K562 (cell line): Measurements from ENCODE around the gene TMEM181. TPM values are rescaled to one million over a fixed set of nuclear protein-coding genes. Genes with fewer than 3 reads are reported as not detected.

Experiments
- ARHGAP35 ChIP-seq: fragments of 450-650 bp; IDR thresholded peaks from 2 replicates; pipeline ENCODE4 v1.6.1; 2018; ENCODE audit not compliant: partially characterized antibody
- BRD9 ChIP-seq: fragments of 450-650 bp; IDR thresholded peaks from 2 replicates; pipeline ENCODE4 v1.6.1; 2018; ENCODE audit warnings: low read depth; ENCODE audit not compliant: partially characterized antibody
- CC2D1A ChIP-seq: fragments of 450-650 bp; IDR thresholded peaks from 2 replicates; pipeline ENCODE4 v1.6.1; 2017; ENCODE audit warnings: mild to moderate bottlenecking
- CHAMP1 ChIP-seq: fragments of 450-650 bp; IDR thresholded peaks from 2 replicates; pipeline ENCODE4 v1.6.1; 2016; ENCODE audit warnings: mild to moderate bottlenecking
- ERF ChIP-seq: fragments of 450-650 bp; formaldehyde crosslinking; IDR thresholded peaks from 2 replicates; pipeline ENCODE4 v1.4.0; 2020; ENCODE audit warnings: mild to moderate bottlenecking, mixed read lengths
- HCFC1 ChIP-seq: IDR thresholded peaks from 2 replicates; pipeline ENCODE4 v1.6.1; 2012; ENCODE audit warnings: low read depth, low read length, improper control_type of control experiment
- HIVEP1 ChIP-seq: fragments of 250-450 bp; sonication (Bioruptor Pico); IDR thresholded peaks from 2 replicates; pipeline ENCODE4 v1.4.0; 2020; ENCODE audit warnings: mild to moderate bottlenecking
- HMG20A ChIP-seq: fragments of 450-650 bp; formaldehyde crosslinking; conservative IDR thresholded peaks from 2 replicates; pipeline ENCODE4 v1.4.0; 2020; ENCODE audit warnings: mild to moderate bottlenecking, mixed read lengths
- MEIS2 ChIP-seq: fragments of 450-650 bp; IDR thresholded peaks from 2 replicates; pipeline ENCODE4 v1.6.1; 2014; ENCODE audit warnings: mild to moderate bottlenecking; ENCODE audit not compliant: partially characterized antibody
- MYNN ChIP-seq, 2 experiments: sonication (generic); formaldehyde crosslinking in 1 of 2; IDR thresholded peaks; 2 replicates each; pipeline versions ENCODE4 v1.5.0 to v1.6.1; 2016 to 2020; ENCODE audit warnings: antibody characterized with exemption in 1 of 2, missing genetic modification reagents in 1 of 2
- NFYB ChIP-seq: IDR thresholded peaks from 2 replicates; pipeline ENCODE4 v1.6.1; 2011; ENCODE audit warnings: mild to moderate bottlenecking, moderate library complexity; ENCODE audit not compliant: insufficient read length; ENCODE audit errors: extremely low read depth
- PHF20 ChIP-seq: fragments of 450-650 bp; IDR thresholded peaks from 2 replicates; pipeline ENCODE4 v1.6.1; 2018; ENCODE audit not compliant: partially characterized antibody
- RAD51 ChIP-seq: fragments of 450-650 bp; IDR thresholded peaks from 2 replicates; pipeline ENCODE4 v1.7.1; 2016; ENCODE audit warnings: low read depth, mild to moderate bottlenecking, borderline replicate concordance
- SP1 ChIP-seq: sonication (generic); formaldehyde crosslinking; IDR thresholded peaks from 2 replicates; pipeline ENCODE4 v1.8.1; 2022; ENCODE audit warnings: mild to moderate bottlenecking, missing genetic modification reagents
- TEAD2 ChIP-seq: fragments of 450-650 bp; IDR thresholded peaks from 2 replicates; pipeline ENCODE4 v1.6.1; 2016; ENCODE audit warnings: missing genetic modification characterization, control low read depth, missing compliant biosample characterization
- ZNF280B ChIP-seq: fragments of 250-450 bp; sonication (Bioruptor Pico); IDR thresholded peaks from 2 replicates; pipeline ENCODE4 v1.5.1; 2021; ENCODE audit warnings: mild to moderate bottlenecking
- ZNF589 ChIP-seq: fragments of 200-800 bp; sonication (Bioruptor generic); IDR thresholded peaks from 2 replicates; pipeline ENCODE4 v1.6.1; 2016; ENCODE audit warnings: low read depth, missing genetic modification characterization, missing compliant biosample characterization
- ZNF740 ChIP-seq, 3 experiments: fragments of 200-800 bp in 1 of 3; sonication (Bioruptor generic) in 1 of 3; sonication (generic) in 1 of 3; formaldehyde crosslinking in 1 of 3; IDR thresholded peaks; 2 replicates each; pipeline versions ENCODE4 v1.6.1 to v1.8.0; 2016 to 2022; ENCODE audit warnings: mild to moderate bottlenecking in 2 of 3, missing compliant biosample characterization in 2 of 3, missing genetic modification characterization in 2 of 3, missing genetic modification reagents in 1 of 3
- polyA plus RNA-seq, 8 experiments: library from polyadenylated mRNA; depleted of rRNA in 4 of 8; stranded (reverse) in 5 of 8; unstranded in 3 of 8; fragments of >200 nt; fragmentation: Nextera tagmentation in 2 of 8; fragmentation: Illumina TruSeq in 1 of 8; extraction: Ambion mirVana in 2 of 8; extraction: Trizol in 1 of 8; gene quantifications; 2 replicates each; pipeline versions ENCODE4 v1.2.1 to v1.2.3, GENCODE V29; 2011 to 2014; ENCODE audit warnings: inconsistent platforms in 1 of 8, missing spikeins in 1 of 8
- total RNA-seq, 7 experiments: library from RNA; depleted of rRNA in 6 of 7; stranded (reverse); fragments of >200 nt in 6 of 7; fragmentation: Illumina TruSeq in 2 of 7; extraction: Trizol in 2 of 7; gene quantifications; 2 replicates each; pipeline versions ENCODE4 v1.2.1 to v1.2.3, GENCODE V29; 2011 to 2021; ENCODE audit warnings: low replicate concordance in 1 of 7
- TF ChIP-seq, protein P1 (sequence below): sonication (generic); formaldehyde crosslinking; IDR thresholded peaks from 2 replicates; pipeline ENCODE4 v1.8.0; 2022; ENCODE audit warnings: missing genetic modification reagents, mild to moderate bottlenecking, moderate library complexity, borderline replicate concordance
- TF ChIP-seq, protein P2 (sequence below): fragments of 450-650 bp; conservative IDR thresholded peaks from 2 replicates; pipeline ENCODE4 v1.6.1; 2016; ENCODE audit warnings: missing genetic modification characterization, low read depth, mild to moderate bottlenecking, missing compliant biosample characterization, moderate library complexity

The TMEM181 gene
- total and polyA plus RNA-seq, 9 of the 15 experiments (the other 6 are each of a cell fraction or from before 2014, with no cell fraction given), result 5.6 to 27.2 (median 19.9) TPM

DNA sequence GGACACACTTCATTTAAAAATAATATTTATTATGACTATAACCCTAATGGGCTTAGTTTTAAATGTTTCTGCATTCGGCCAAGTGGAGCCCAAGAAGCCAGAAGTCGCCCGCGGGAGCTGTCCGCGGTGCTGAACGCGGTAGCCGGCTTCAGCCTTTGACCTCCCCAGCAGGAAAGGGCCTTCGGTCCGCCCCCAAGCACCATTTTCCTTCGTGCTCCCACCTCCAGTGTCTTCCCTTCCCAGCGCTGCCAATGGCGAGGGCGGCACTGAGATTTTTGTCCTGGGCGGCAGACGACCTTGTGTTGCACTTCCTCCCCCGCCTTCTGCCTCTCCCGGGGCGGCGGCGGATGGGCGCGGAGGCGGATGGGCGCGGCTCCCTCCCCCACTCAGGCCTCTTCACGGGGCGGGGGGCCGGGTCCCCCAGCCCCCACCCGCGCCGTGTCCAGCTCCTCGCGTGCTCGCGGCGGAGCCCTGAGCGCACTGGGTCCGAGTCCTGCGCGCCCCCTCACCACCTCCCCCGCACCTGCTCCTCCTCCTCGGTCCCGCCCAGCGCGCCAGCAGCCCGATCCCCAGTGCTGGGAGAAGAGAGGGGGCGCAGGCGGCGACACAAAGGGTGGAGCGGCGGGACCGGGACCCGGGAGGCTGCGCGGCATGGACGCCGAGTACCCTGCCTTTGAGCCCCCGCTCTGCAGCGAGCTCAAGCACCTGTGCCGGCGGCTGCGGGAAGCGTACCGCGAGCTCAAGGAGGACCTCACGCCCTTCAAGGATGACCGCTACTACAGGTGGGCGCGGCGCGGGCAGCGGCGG lies 23.6 kb upstream of the TMEM181 start (continued):
- TF ChIP-seq, protein P1, sequence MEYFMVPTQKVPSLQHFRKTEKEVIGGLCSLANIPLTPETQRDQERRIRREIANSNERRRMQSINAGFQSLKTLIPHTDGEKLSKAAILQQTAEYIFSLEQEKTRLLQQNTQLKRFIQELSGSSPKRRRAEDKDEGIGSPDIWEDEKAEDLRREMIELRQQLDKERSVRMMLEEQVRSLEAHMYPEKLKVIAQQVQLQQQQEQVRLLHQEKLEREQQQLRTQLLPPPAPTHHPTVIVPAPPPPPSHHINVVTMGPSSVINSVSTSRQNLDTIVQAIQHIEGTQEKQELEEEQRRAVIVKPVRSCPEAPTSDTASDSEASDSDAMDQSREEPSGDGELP (CRISPR knock-in tag), result peak; percentile 88; the same call in 1 of the 2 replicates
- TF ChIP-seq NFYB (no peak), CC2D1A (0 out of 2 replicates have a peak, but pooled peaks have one; percentile 48), MEIS2 (no peak), HMG20A (no peak), ERF (CRISPR knock-in tag) (no peak), PHF20 (no peak), ZNF280B (CRISPR knock-in tag) (no peak), TEAD2 (tag) (no peak), HCFC1 (no peak), RAD51 (no peak), ZNF740 (CRISPR knock-in tag; IDR thresholded peaks at IDR 0.05) (no peak), ZNF740 (tag; IDR thresholded peaks at IDR 0.05) (0 out of 4 replicates have a peak, but pooled peaks of 1 of the 2 experiments have one; percentile 38), BRD9 (no peak), HIVEP1 (no peak), ZNF589 (CRISPR knock-in tag) (peak; percentile 69; the same call in 1 of the 2 replicates), SP1 (CRISPR knock-in tag) (no peak; the same call in 1 of the 2 replicates), ARHGAP35 (no peak), CHAMP1 (peak; percentile 86), MYNN (IDR thresholded peaks at IDR 0.05) (no peak), MYNN (CRISPR knock-in tag; IDR thresholded peaks at IDR 0.05) (no peak)
- TF ChIP-seq, protein P2, sequence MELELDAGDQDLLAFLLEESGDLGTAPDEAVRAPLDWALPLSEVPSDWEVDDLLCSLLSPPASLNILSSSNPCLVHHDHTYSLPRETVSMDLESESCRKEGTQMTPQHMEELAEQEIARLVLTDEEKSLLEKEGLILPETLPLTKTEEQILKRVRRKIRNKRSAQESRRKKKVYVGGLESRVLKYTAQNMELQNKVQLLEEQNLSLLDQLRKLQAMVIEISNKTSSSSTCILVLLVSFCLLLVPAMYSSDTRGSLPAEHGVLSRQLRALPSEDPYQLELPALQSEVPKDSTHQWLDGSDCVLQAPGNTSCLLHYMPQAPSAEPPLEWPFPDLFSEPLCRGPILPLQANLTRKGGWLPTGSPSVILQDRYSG (tag), result peak; percentile 71; the same call in 1 of the 2 replicates
